Measurements from ENCODE around the gene SRGAP1.

GRCh38 chr12:63843254-63843720 is 1.2 kb upstream of the SRGAP1 start:
- TF ChIP-seq CTCF (IDR thresholded peaks at IDR 0.05) (no peak), POLR2A (IDR thresholded peaks at IDR 0.05) (no peak)

Data from right lobe of liver (tissue), 4 donors.